ENCODE results near the gene NOX5. TPM values are rescaled to one million over a fixed set of nuclear protein-coding genes. Genes with fewer than 3 reads are reported as not detected.

Gene NOX5
- total RNA-seq, 1 experiment from 2014 or later, result 0.91 TPM

DNA sequence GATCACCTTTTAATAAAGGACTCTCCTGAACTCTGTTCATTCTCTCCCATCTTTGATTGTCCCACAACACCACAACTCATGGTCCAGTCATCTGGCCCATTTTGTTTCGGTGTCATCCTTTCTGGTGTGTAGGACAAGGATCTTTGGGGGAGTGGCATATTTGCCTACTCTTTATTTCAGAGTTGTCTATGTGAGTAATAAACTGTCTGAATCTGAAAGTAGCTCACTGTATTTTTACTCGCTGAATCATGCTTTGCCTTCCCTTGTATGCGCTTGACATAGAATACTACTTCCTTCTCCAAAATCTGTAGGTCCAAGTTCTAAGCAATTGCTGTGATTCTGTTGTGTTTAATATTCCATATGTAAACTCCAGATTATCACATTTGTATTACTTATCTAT lies 29.9 kb upstream of the NOX5 start:
- Histone ChIP-seq H3K27ac (ENCODE audit: low read depth, low read length) (no peak overlapping the region), H3K9me3 (ENCODE audit: control insufficient read depth in 1 of 2, insufficient read depth in 1 of 2, low read depth in 1 of 2, low read length in 2 of 2) (no peaks in the 10 kb centered on the region), H3K79me2 (ENCODE audit: insufficient read depth, low read length) (no peaks in the 10 kb centered on the region), H3K36me3 (ENCODE audit: control insufficient read depth in 1 of 2, insufficient read depth in 2 of 2, low read length in 2 of 2) (no peaks in the 10 kb centered on the region), H3K4me3 (replicated peaks in 1 of 2; ENCODE audit: low read depth in 1 of 2, low read length in 2 of 2) (no peak overlapping the region), H3K9ac (ENCODE audit: low read length) (no peak overlapping the region), H3K27me3 (ENCODE audit: insufficient read depth, low read length) (no peaks in the 10 kb centered on the region), H3K9me2 (ENCODE audit: insufficient read depth) (no peaks in the 10 kb centered on the region), H4K20me1 (ENCODE audit: insufficient read depth) (no peaks in the 10 kb centered on the region), H2AFZ (ENCODE audit: low read depth, low read length, poor library complexity, severe bottlenecking) (no peak overlapping the region), H3K4me1 (ENCODE audit: control insufficient read depth in 1 of 2, insufficient read depth in 2 of 2, low read length in 2 of 2) (no peaks in the 10 kb centered on the region), H3K4me2 (ENCODE audit: low read length) (no peak overlapping the region)
- TF ChIP-seq SRF (IDR thresholded peaks at IDR 0.05; ENCODE audit: low read depth), result no peak
- ChIA-PET CTCF (no interaction called here), POLR2A (no interaction called here), RAD21 (ENCODE audit: low non-redundant PET in 1 of 2, low total read pairs in 2 of 2, uncharacterized antibody in 2 of 2, unreplicated experiment in 2 of 2) (no interaction called here)
- ATAC-seq, result no peak
- intact Hi-C loops (cut with micrococcal nuclease), result no loop called here
- no TSS peak for BruUV-seq (replicated peaks)
- DNase-seq (ENCODE audit: low read depth, low spot score), result no peak

- H3K4me3 ChIP-seq (replicated peaks in 1 of 2; ENCODE audit: low read depth in 1 of 2, low read length in 2 of 2), result no peak overlapping the region
- H4K20me1 ChIP-seq (ENCODE audit: insufficient read depth), result no peaks in the 10 kb centered on the region
- H3K27ac ChIP-seq (ENCODE audit: low read depth, low read length), result no peak overlapping the region
- H3K9me2 ChIP-seq (ENCODE audit: insufficient read depth), result no peaks in the 10 kb centered on the region
- ATAC-seq, result no peak
- POLR2A ChIA-PET, result no interaction called here
- H2AFZ ChIP-seq (ENCODE audit: low read depth, low read length, poor library complexity, severe bottlenecking), result no peak overlapping the region
- RAD21 ChIA-PET (ENCODE audit: low non-redundant PET in 1 of 2, low total read pairs in 2 of 2, uncharacterized antibody in 2 of 2, unreplicated experiment in 2 of 2), result no interaction called here
- no peaks in the 10 kb centered on the region for H3K27me3 ChIP-seq (ENCODE audit: insufficient read depth, low read length)
- no TSS peak for BruUV-seq (replicated peaks)
- no peaks in the 10 kb centered on the region for H3K36me3 ChIP-seq (ENCODE audit: control insufficient read depth in 1 of 2, insufficient read depth in 2 of 2, low read length in 2 of 2)
- H3K9me3 ChIP-seq (ENCODE audit: control insufficient read depth in 1 of 2, insufficient read depth in 1 of 2, low read depth in 1 of 2, low read length in 2 of 2), result no peaks in the 10 kb centered on the region
- no peaks in the 10 kb centered on the region for H3K79me2 ChIP-seq (ENCODE audit: insufficient read depth, low read length)
- no peak for DNase-seq (ENCODE audit: low read depth, low spot score)
- H3K9ac ChIP-seq (ENCODE audit: low read length), result no peak overlapping the region
- no peaks in the 10 kb centered on the region for H3K4me1 ChIP-seq (ENCODE audit: control insufficient read depth in 1 of 2, insufficient read depth in 2 of 2, low read length in 2 of 2)
- TF ChIP-seq ZFX (IDR thresholded peaks at IDR 0.05) (no peak), CBX3 (IDR thresholded peaks at IDR 0.05; ENCODE audit: low read depth) (no peak)
- intact Hi-C loops (cut with micrococcal nuclease), result no loop called here
- CTCF ChIA-PET, result no interaction called here
- no peak overlapping the region for H3K4me2 ChIP-seq (ENCODE audit: low read length)
Measured at GRCh38 chr15:68985361-68985891, 29.1 kb upstream of the NOX5 start.

- Histone ChIP-seq H4K20me1 (ENCODE audit: insufficient read depth) (no peaks in the 10 kb centered on the region), H3K27ac (ENCODE audit: low read depth, low read length) (no peak overlapping the region), H3K9me3 (ENCODE audit: control insufficient read depth in 1 of 2, insufficient read depth in 1 of 2, low read depth in 1 of 2, low read length in 2 of 2) (no peaks in the 10 kb centered on the region), H3K4me2 (ENCODE audit: low read length) (no peak overlapping the region), H3K4me3 (replicated peaks in 1 of 2; ENCODE audit: low read depth in 1 of 2, low read length in 2 of 2) (no peak overlapping the region), H3K9ac (ENCODE audit: low read length) (no peak overlapping the region), H3K36me3 (ENCODE audit: control insufficient read depth in 1 of 2, insufficient read depth in 2 of 2, low read length in 2 of 2) (no peaks in the 10 kb centered on the region), H3K79me2 (ENCODE audit: insufficient read depth, low read length) (no peaks in the 10 kb centered on the region), H3K9me2 (ENCODE audit: insufficient read depth) (no peaks in the 10 kb centered on the region), H2AFZ (ENCODE audit: low read depth, low read length, poor library complexity, severe bottlenecking) (no peak overlapping the region), H3K4me1 (ENCODE audit: control insufficient read depth in 1 of 2, insufficient read depth in 2 of 2, low read length in 2 of 2) (no peaks in the 10 kb centered on the region), H3K27me3 (ENCODE audit: insufficient read depth, low read length) (no peaks in the 10 kb centered on the region)
- ChIA-PET POLR2A (no interaction called here), CTCF (no interaction called here), RAD21 (ENCODE audit: low non-redundant PET in 1 of 2, low total read pairs in 2 of 2, uncharacterized antibody in 2 of 2, unreplicated experiment in 2 of 2) (no interaction called here)
- intact Hi-C loops (cut with micrococcal nuclease), result no loop called here
- ATAC-seq (no peak), DNase-seq (ENCODE audit: low read depth, low spot score) (no peak)
- TF ChIP-seq SP1 (IDR thresholded peaks at IDR 0.05; ENCODE audit: low read depth) (no peak), EZH2 (IDR thresholded peaks at IDR 0.05) (no peak), SRF (IDR thresholded peaks at IDR 0.05; ENCODE audit: low read depth) (no peak), POLR2A (IDR thresholded peaks at IDR 0.05; ENCODE audit: borderline replicate concordance, extremely low read depth, insufficient read depth, insufficient read length) (no peak), SIN3A (IDR thresholded peaks at IDR 0.05; ENCODE audit: low read depth) (no peak), RAD21 (IDR thresholded peaks at IDR 0.05; ENCODE audit: low read depth) (no peak)
- no TSS peak for BruUV-seq (replicated peaks)
Measured at GRCh38 chr15:68986322-68986721, 28.2 kb upstream of the NOX5 start.
